Right lobe of liver (tissue), 6 donors: ENCODE data around the gene DEFB112. TPM values are rescaled to one million over a fixed set of nuclear protein-coding genes. Genes with fewer than 3 reads are reported as not detected.
A peak's percentile ranks its signal among the peaks of the same experiment; 100 is the strongest.

Experiments
- ATAC-seq, 4 donors: fragments of 200-7000 bp; cut with Tn5 transposase; one replicate each; pipeline ENCODE4 v1.9.1; 2020; ENCODE audit warnings: mild to moderate bottlenecking in 4 of 4, moderate library complexity in 4 of 4
- DNase-seq, 3 donors: peaks; one replicate each; pipeline ENCODE4 v3.0.0-alpha.2; 2020
- H3K27ac ChIP-seq, 3 donors: fragments of 200-600 bp; one replicate each; pipeline ENCODE4 v1.8.0; 2022
- H3K27me3 ChIP-seq, 2 donors: fragments of 200-600 bp; one replicate each; pipeline ENCODE4 v1.8.0; 2022
- H3K36me3 ChIP-seq, 4 donors: fragments of 200-600 bp; sonication (generic) in 1 of 4; one replicate each; pipeline versions ENCODE4 v1.5.1 to v1.8.0; 2017 to 2022; ENCODE audit warnings: control low read depth in 1 of 4
- H3K4me1 ChIP-seq, 4 donors: fragments of 200-600 bp; sonication (generic) in 1 of 4; one replicate each; pipeline versions ENCODE4 v1.5.1 to v1.8.0; 2017 to 2022; ENCODE audit warnings: control low read depth in 1 of 4
- H3K4me3 ChIP-seq, 3 donors: fragments of 200-600 bp; one replicate each; pipeline ENCODE4 v1.8.0; 2022
- H3K9me3 ChIP-seq, 4 donors: fragments of 200-600 bp; sonication (generic) in 1 of 4; one replicate each; pipeline versions ENCODE4 v1.5.1 to v1.8.0; 2017 to 2022; ENCODE audit warnings: control low read depth in 1 of 4
- POLR2A ChIP-seq: fragments of 450-650 bp; IDR thresholded peaks from one replicate; pipeline ENCODE4 v1.6.1; 2017; ENCODE audit warnings: antibody characterized with exemption, mild to moderate bottlenecking
- WGBS: methylation state at CpG from one replicate; pipeline ENCODE4 v1.1.6; 2018; ENCODE audit warnings: low coverage, low lambda C conversion rate; ENCODE audit not compliant: insufficient coverage; ENCODE audit errors: missing lambda C conversion rate; 5-methylcytosine and 5-hydroxymethylcytosine counted together
- intact Hi-C, 2 donors: fragments of 100-400 bp; cut with DNase I; formaldehyde crosslinking; loops; one replicate each; pipeline versions ENCODE4 v1.11.2 to v1.14.1; 2022
- long read RNA-seq: library from polyadenylated mRNA; unstranded; transcript quantifications from one replicate; pipeline ENCODE4 v2.0.0, GENCODE V29; 2019
- total RNA-seq, 6 experiments: library from RNA; depleted of rRNA in 2 of 6; stranded (reverse); fragments of >200 nt in 2 of 6; fragmentation: NEBNext Ultra II Directional in 3 of 6; extraction: Animal tissue kit (Norgen Biotek cat#: 25700) in 3 of 6; gene quantifications; one replicate each; pipeline versions ENCODE4 v1.1.0 to v1.2.4, GENCODE V29; 2016 to 2023
- TF ChIP-seq, protein P1 (sequence below), 4 donors: fragments of 200-600 bp in 3 of 4; fragments of 450-650 bp in 1 of 4; IDR thresholded peaks; one replicate each; pipeline versions ENCODE4 v1.5.1 to v1.8.0; 2016 to 2022; ENCODE audit warnings: antibody characterized with exemption in 4 of 4, mild to moderate bottlenecking in 2 of 4
- donor health status: DM: no; HTN: yes; CAD: no.
- donor health status: DM: no; HTN: no; CAD: no.
- donor health status: DM: no; HTN: no; CAD: no.
- donor health status: DM: no; HTN: yes; CAD: no.
- donor health status: DM: no; HTN: yes; CAD: no.

DEFB112 gene, protein sequence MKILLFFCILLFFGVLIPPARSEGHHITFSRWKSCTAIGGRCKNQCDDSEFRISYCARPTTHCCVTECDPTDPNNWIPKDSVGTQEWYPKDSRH
- not detected for total RNA-seq
- long read RNA-seq: 0 reads

DNA sequence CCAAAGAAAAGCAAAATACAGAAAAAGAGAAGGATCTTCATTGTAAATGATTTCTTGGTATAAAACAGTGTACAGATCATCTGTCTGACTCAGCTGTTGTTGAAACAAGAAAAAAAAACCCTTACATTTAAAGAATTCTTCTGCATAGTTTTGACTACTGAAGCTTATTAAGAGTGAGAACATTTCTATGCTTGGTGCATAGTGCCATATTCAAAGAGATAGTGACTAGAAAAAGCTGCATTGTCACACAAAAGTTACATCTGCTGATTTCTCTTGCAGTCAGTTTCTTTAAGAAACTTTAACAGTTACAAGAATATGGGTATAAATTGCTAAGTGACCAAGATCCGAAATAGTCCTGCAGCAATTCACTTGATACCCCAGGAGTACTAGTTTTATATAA, at the start of gene DEFB112:
Gene DEFB112, minus strand, starts transcription at position 101 of the 400 bp plus-strand sequence. Its CDS starts 60 bp downstream, at position 41.
- no peak for DNase-seq
- Histone ChIP-seq H3K4me3 (no peak within 1 kb of the TSS), H3K36me3 (no peaks in the 10 kb centered on the region), H3K9me3 (no peaks in the 10 kb centered on the region), H3K27me3 (no peaks in the 10 kb centered on the region), H3K27ac (no peak within 1 kb of the TSS), H3K4me1 (no peaks in the 10 kb centered on the region)
- 67% methylated on average over 1 of the region's 1 CpG for WGBS
- TF ChIP-seq, protein P1, sequence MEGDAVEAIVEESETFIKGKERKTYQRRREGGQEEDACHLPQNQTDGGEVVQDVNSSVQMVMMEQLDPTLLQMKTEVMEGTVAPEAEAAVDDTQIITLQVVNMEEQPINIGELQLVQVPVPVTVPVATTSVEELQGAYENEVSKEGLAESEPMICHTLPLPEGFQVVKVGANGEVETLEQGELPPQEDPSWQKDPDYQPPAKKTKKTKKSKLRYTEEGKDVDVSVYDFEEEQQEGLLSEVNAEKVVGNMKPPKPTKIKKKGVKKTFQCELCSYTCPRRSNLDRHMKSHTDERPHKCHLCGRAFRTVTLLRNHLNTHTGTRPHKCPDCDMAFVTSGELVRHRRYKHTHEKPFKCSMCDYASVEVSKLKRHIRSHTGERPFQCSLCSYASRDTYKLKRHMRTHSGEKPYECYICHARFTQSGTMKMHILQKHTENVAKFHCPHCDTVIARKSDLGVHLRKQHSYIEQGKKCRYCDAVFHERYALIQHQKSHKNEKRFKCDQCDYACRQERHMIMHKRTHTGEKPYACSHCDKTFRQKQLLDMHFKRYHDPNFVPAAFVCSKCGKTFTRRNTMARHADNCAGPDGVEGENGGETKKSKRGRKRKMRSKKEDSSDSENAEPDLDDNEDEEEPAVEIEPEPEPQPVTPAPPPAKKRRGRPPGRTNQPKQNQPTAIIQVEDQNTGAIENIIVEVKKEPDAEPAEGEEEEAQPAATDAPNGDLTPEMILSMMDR (IDR thresholded peaks at IDR 0.05): no peak
- intact Hi-C loops: no loop called here
- ATAC-seq: no peak

DNA sequence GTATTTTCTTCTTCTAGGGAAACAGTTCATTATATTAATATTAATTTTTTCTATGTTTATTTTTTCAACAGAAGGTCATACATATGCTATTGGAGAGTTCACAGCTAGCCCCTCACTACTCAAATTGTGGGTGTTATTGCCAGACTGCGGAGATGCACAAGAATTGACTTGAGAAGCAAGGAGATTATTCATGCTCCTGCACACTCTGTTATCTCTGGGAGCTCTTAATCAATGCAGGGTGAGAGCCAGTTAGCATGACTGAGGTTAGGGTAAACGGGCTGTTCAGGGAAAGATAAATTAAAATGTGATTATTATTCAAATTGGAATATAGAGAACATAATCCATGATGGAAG, 48.9 kb upstream of the DEFB112 start:
- no peak for ATAC-seq
- WGBS: 59% methylated on average over 2 of the region's 2 CpGs
- intact Hi-C loops: no loop called here

DNA sequence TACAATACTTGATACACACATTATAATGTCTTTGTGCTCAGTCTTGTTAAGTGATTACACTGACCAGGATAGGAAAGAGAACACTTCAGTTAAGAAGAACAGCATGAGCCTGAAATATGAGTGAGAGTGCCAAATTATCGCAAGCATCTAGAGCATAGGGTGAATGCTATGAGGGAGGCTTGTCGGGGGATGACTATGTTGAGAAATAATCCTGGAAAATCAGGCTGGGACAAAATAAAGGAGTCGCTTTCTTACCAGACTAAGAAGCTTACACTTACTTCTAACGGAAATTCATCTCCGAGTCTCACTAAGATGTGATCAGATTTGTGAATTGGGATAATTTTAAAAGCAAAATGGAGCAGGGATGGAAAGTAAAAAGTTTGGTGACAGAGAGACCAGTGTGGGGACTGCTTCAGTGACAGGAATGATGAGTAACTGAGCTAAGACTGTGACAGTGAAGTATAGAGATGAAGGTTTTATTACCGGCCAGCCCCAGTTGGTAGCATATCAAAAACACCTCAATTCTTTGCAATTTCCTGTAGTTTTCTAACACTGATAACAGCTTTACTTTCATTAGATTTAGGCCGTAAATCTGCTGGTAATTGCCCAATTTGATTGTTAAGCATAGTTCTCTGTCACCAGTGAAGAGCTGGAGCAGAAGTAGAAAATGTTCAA, 48.4 kb upstream of the DEFB112 start:
- ATAC-seq: no peak
- Histone ChIP-seq H3K4me1 (peaks cover 0 to 17% (median 3%) of the 10 kb centered on the region in 4 donors), H3K4me3 (no peak overlapping the region), H3K9me3 (no peaks in the 10 kb centered on the region), H3K27me3 (no peaks in the 10 kb centered on the region), H3K27ac (no peak overlapping the region), H3K36me3 (no peaks in the 10 kb centered on the region)
- WGBS: 62% methylated on average over 7 of the region's 7 CpGs
- no peak for DNase-seq
- intact Hi-C loops: no loop called here
- TF ChIP-seq POLR2A: no peak
- TF ChIP-seq, protein P1 (IDR thresholded peaks at IDR 0.05): no peak

More for the DNA sequence above, 48.9 kb upstream of the DEFB112 start:
- no peak overlapping the region for H3K4me3 ChIP-seq
- H3K27ac ChIP-seq: no peak overlapping the region
- DNase-seq: no peak
- peaks cover 0 to 14% (median under 1%) of the 10 kb centered on the region in 4 donors for H3K4me1 ChIP-seq
- H3K27me3 ChIP-seq: no peaks in the 10 kb centered on the region
- H3K36me3 ChIP-seq: no peaks in the 10 kb centered on the region
- H3K9me3 ChIP-seq: no peaks in the 10 kb centered on the region
- no peak for TF ChIP-seq POLR2A
- TF ChIP-seq, protein P1 (IDR thresholded peaks at IDR 0.05): no peak

DNA sequence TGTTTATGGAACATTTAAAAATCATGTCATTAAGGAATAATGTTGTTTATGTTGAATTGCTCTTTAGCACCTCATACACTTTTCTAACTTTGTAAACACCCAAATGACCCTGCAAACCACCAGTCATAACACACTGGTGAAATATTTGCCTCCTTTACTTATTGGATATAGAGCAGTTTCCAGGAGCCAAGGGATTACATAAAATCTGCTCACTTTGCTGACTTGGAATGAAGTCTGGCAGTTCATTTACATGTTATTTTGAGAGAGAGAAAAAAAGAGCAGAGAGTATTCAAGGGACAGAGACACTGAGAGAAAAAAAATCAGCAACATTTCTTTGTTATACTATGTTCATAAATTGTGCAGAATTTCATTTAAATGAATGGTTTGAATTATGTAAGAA, 46.6 kb upstream of the DEFB112 start:
- intact Hi-C loops: no loop called here
- TF ChIP-seq POLR2A: no peak
- TF ChIP-seq, protein P1 (IDR thresholded peaks at IDR 0.05): no peak
- H3K4me1 ChIP-seq: peaks cover 0 to 25% (median 4%) of the 10 kb centered on the region in 4 donors
- DNase-seq: no peak
- no peak overlapping the region for H3K4me3 ChIP-seq
- ATAC-seq: peak; percentile 29 to 43 (median 34)
- no peaks in the 10 kb centered on the region for H3K27me3 ChIP-seq
- H3K9me3 ChIP-seq: no peaks in the 10 kb centered on the region
- H3K27ac ChIP-seq: peak overlapping the region in 2 of 3 donors; percentile 3 to 13
- no peaks in the 10 kb centered on the region for H3K36me3 ChIP-seq
